ENCODE measurements around the gene NPLOC4.
"Not testable (repeated sequence)": the region's sequence is repeated elsewhere in the genome, so short reads cannot be mapped to it uniquely, and the experiment has no call there.

NPLOC4 gene

DNA sequence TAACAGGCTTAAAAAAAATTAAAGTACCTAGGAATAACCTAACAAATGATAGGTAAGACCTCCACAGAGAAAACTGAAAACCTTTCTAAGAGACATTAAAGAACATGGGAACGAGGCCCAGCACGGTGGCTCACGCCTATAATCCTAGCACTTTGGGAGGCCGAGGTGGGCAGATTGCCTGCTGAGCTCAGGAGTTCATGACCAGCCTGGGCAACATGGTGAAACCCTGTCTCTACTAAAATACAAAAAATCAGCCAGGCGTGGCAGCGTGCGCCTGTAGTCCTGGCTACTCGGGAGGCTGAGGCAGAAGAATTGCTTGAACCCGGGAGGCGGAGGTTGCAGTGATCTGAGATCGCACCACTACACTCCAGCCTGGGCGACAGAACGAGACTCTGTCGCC, 52.1 kb downstream of the NPLOC4 start:
- not testable (repeated sequence) for DNase-seq (ENCODE audit: low read depth in 2 of 2)

DNA sequence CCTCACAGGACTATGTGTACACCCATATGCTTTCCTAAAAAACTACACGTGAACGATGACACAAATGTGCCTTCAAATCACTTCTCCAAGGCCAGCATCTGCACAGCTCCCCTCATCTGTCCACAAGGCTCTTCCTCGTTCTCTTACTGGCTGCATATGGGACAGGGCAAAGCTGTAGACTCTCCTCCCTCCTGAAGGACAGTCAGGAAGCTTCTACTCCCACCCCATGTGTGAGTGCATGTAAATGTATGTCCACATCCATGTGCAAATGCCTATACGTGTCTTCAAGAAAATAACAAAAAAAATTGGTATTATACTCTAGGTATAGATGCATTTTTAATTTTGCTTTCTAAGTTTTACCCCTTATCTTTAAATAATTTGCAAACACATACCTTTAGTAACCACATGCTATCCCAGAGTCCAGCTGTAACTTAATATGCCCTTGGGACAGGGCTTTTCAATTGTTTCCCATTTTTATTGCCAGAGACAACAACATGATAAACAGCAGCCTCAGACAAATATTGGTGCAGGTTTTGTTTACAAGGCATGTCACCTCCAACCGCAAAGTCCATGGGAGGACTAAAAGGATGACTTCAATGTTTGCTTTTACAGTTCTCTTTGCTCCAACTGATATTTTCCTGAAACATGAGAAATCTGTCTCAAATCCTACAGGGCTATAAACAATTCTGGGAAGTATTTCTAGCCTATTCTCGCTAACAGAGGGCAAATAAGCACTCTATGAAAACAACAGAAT, 53.1 kb downstream of the NPLOC4 start:
- DNase-seq (ENCODE audit: low read depth in 2 of 2) = no peak

DNA sequence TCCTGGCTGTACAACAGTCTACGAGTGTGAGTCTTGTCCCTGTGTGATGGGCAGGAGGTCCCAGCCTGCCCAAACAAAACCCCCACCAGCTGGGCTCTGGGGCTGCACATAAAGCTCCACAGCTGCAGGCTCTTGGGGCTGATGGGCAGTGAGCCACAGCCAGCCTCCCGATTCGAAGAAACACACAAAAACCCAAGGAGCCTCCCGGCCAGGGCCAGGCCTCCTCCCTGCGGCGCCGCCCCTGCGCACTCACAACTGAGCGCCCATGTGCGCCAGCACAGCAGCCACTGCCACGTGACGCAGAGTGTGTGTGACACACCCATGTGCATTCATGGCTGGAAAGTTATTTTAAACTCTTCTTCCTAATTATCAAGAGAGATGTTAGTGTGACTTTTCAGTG, 54.2 kb downstream of the NPLOC4 start:
- no peak for DNase-seq (ENCODE audit: low read depth in 2 of 2)

DNA sequence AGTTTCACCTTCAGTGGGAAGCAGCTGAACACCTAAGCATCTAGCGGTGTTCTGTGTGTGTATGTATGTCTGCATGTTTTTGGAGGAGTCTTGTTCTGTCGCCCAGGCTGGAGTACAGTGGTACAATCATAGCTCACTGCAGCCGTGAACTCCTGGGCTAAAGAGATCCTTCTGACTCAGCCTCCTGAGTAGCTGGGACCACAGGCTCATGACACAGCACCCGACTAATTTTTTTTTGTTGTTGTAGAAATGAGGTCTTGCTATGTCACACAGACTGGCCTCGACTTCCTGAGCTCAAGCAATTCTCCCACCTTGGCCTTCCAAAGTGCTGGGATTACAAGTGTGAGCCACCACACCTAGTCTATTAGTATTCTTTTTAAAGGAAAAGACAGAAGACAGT, 54.6 kb downstream of the NPLOC4 start:
- DNase-seq (ENCODE audit: low read depth in 2 of 2) = no peak

DNA sequence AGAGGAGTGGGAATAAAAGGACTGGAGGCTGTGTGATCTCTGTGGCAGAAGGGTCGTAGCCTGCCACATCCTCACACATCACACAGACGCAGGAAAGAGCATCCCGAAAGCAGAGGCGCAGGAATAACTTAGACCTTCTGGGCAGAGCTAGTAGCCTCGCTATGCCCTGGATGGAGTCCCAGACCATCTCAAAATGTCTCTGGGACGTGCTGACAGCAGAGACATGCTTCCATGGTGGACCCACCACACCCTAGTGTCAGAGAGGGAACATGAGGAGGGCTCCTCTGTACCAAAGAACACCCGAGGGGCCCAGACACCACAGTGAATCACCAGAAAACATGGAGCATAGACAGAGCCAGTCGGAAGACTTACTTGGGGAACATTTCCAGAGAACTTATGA, 55.2 kb downstream of the NPLOC4 start:
- DNase-seq (ENCODE audit: low read depth in 2 of 2) = no peak

DNA sequence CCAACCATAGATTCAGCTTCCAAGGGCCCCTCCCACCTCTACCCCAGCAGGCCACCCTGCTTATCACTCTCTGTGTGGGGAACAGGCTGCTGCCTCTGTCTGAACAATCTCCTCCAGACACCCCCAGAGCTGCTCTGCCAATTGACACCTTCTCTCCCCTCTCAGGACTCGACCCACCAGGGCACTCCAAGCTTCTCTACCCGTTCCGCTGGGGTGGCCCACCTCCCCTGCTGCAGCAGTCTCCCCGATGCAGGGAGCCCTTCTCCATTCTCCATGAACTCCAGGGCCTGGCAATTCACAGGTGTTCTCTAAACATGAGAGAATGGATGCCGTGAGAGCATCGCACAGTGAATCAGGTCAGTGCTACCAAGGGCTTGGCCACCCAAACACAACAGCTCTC, 56.4 kb downstream of the NPLOC4 start:
- no peak for DNase-seq (ENCODE audit: low read depth in 2 of 2)

DNA sequence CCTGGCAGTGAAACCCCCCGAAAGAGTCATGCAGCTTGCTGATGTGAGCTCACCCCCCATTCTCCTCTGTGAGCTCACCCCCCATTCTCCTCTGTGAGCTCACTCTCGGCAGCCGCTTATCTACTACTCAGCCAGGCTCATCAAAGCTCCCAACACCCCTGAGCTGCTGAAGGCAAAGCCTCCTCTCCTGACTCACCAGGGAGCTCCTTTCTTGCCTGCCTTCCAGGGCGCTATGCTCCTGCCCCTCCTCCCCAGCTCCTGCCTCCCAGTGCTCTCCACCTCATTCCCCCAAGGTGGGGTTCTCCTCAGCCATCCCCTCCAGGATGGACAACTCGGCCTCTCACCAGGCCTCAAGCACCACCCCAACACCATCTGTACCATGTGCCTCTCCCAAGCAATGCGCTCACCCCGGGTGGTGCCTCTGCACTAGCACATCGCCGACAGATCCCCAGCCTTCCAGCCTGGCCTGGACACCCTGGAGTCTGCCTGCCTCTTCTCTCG, 57.0 kb downstream of the NPLOC4 start:
- no peak for DNase-seq (ENCODE audit: low read depth in 2 of 2)

DNA sequence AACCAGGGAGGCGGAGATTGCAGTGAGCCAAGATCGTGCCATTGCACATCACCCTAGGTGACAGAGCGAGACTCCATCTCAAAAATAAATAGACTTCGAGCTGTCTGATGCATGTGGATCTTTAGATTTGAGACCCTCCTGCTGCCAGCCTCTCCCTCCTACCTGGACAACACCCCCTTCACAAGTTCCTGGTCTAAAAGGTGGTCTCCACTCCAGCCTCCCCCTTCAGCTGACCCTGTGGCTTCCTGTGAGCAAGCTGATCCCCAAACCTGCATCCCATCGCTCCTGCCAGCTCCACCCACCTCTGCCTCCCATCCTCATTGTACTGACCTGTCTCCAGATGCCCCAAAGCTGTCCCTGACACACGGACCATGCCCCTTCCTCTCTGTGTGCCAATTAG, 57.6 kb downstream of the NPLOC4 start:
- DNase-seq (ENCODE audit: low read depth in 2 of 2) = no peak

DNA sequence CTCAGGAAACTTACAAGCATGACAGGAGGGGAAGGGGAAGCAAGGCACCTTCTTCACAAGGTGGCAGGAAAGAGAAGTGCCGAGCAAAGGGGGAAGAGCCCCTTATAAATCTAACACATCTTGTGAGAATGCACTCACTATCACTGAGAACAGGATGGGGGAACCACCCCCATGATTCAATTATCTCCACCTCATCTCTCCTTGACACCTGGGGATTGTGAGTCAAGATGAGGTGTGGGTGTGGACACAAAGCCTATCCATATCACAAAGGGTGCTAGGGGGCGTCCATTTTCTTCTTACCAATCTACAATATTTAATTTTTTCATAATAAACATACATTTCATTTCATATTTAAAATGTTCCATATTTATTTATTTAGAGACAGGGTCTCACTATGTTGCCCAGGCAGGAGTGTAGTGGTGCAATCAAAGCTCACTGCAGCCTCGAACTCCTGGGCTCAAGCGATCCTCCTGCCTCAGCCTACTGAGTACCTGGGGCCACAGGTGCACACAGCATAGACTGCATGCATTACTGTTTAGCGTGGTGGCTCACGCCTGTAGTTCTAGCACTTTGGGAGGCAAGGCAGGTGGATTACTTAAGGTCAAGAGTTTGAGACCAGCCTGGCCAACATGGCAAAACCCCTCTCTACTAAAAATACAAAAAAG, 58.2 kb downstream of the NPLOC4 start:
- no peak for DNase-seq (ENCODE audit: low read depth in 2 of 2)

DNA sequence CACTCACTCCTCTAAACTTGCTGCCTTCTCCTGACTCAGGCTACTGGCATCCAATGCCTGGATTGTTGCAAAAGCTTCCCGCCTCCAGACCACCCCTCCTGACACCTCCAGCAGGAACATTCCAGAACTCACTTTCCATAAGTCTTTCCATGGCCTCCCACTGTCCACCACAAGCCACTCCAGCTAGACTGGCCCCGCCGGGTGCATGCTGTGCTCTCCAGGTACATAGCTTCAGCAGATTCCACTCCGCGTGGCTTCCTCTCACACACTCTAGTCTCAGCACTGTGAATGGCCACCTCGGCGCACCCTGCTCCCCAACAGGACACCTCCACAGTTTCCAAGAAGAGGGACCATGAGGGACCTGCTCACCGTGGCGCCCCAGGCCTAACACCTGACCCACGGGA, 58.9 kb downstream of the NPLOC4 start:
- no peak for DNase-seq (ENCODE audit: low read depth in 2 of 2)

DNA sequence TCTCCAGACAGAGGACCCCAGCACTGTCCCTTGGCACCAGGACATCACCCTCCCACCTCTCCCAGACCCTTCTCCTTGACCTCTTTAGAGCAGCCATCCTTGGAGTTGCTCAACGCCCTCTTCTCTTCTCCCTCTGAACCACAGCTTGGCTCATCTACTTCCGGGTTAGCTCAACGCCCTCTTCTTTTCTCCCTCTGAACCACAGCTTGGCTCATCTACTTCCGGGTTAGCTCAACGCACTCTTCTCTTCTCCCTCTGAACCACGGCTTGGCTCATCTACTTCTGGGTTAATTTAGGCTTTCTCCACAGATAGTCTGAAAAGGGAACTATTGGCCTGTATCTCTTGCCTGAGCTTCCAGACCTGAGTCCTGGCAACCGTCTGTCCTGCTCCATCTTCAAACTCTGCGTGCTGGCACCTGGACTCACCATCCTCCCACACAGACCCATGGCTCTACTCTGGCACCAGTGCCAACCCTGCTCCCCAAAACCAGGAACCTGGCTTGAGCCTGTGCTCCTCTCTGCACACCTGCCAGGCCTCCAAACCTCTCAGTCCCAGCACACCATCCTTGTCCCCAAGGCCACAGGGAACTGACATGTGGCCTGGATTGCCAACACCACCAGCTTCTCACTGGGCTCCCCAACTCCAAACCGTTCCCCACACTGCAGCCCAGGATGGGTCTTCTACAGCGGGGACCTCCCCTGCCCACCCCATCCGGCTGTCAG, 59.5 kb downstream of the NPLOC4 start:
- DNase-seq (ENCODE audit: low read depth in 2 of 2) = no peak

DNA sequence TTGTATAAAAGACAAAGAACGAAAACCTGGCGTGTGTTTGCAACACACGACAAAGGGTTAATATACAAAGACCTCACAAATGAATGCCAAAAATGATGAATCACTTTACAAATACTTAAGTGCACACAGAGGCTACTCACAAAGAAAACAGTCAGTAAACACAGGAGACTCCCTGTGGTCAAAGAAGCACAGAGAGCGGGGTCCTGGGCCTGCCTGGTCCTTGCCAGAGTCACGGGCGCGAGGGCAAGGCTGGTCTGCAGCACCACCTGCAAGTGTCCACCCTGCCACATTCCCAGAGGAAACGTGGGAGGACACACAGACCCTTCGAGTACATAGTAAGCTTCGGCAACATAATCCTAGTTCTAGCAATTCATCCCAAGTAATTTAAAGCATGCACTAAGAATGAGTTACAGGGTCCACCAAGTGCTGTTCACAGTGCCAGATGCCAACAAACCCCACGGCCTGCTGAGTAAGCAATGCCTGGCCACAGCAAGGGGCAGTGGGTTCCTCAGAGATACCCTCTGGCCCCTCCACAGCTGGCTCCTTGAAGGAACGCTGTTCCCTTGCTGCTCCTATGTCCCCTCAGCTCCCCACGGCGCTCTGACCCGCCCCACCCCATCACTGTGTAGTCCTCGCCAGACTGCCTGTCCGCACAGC, 60.2 kb downstream of the NPLOC4 start:
- no peak for DNase-seq (ENCODE audit: low read depth in 2 of 2)

DNA sequence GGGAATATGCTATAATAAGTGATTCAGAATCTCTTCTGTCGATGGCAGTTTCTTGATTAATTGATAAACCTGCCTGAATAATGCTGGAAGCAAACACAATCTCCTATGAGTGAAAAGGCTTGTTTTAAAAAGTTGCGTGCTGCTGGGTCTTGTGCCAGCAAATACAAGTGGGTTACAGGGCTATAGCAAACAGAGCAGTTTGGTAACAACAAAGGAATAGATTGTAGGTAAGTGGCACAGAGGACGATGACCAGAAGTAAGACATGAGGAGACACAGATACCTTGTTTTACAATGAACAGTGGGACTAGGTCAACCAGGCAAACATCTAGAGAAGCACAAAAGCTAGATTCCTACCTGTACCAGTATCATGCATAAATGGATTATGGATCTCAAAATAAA, 61.1 kb downstream of the NPLOC4 start:
- no peak for DNase-seq (ENCODE audit: low read depth in 2 of 2)

DNA sequence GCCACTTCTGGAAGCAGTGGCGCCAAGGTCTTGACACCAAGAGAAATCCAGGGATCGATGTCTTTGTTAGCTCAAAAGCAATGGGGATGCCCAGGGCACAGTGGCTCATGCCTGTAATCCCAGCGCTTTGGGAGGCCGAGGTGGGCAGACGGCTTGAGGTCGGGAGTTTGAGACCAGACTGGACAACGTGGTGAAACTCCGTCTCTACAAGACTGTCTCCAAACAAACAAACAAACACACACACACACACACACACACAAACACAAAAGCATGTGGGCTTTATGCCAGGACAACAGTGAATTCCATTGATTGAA, 62.3 kb downstream of the NPLOC4 start:
- no peak for DNase-seq (ENCODE audit: low read depth in 2 of 2)

DNA sequence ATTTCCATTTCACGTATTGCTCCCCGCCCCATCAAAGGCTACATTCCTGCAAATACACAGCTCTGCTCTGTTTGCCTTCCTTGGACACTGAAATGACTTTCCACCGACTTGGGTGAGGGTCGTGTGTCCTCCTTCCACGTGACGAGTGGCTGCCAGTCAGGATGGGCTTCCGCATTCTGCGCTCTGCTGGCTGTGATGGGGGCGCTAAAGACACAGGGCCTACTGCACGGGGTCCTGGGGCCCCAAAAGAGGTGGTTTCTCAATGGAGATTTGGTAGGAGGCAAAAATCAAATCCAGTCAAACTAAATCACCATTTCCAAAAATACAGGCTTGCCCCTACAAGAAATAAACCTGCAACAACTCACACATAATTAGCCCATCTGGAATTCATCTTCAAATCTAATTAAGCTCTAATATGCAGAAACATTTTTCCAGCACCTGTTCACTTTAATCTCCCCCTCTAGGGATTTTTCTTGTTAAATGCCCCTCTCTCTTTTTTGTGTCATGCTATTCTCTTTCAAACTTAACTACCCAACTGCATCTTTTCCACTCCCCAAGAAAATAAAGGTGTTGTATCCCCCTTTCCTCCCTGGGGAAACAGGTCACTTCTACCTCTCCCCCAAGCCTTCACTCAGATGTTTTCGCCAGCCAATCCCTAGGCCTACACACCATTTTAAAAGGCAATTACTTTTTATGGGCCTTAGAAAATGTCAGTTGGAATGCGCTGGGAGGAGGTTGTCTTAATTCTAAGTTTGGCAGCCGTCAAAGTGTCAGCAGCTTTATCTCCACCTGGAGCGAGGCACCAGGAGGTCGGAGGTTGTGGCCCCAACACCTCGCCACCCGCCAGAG, 62.9 kb downstream of the NPLOC4 start:
- no peak for DNase-seq (ENCODE audit: low read depth in 2 of 2)

DNA sequence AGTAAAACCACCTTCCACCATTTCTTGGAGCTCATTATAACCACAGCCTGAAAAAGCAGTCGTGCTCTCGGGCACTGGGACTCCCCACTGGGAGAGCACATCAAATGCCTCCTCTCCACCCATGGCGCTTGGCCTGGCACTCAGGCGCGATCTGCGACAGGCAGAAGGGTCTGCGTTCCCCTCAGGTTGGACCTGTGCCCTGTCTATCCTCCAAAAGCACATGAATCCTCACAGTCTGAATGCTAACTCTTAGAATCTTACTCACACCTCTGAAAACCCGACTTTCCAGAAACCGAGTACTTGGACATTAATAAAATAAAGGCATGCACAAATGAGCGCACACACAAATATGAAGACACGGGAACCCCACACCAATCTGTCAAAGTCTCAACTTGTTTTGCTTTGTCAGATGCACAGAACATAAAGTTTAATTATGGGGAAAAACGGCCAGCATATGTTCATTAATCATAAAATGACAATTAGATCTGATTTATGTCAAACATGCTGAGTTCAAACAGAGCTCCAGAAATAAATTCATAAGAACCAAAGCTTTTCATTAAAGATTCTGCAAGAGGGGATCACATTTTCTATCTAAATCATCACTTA, 64.2 kb downstream of the NPLOC4 start:
- DNase-seq (ENCODE audit: low read depth in 2 of 2) = no peak

DNA sequence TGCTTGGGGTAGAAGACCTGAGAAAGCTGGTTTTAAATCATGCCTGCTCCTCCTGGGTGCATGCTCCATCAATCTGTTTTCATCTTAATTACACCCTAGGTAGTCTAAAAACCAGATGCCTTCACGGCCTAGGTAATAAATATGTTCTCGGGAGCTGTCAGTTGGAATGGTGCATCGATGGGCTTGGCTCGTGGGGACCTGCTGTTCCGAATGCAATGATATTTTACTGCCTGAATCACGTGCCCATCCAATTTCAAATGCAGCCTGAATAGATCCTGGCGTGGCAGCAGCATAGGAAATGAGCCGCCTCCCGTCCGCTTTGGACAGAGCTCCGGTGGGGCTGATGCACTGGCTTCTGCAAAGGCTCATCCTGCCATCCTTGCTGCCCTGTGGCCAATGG, 65.9 kb downstream of the NPLOC4 start:
- DNase-seq (ENCODE audit: low read depth in 2 of 2) = no peak

DNA sequence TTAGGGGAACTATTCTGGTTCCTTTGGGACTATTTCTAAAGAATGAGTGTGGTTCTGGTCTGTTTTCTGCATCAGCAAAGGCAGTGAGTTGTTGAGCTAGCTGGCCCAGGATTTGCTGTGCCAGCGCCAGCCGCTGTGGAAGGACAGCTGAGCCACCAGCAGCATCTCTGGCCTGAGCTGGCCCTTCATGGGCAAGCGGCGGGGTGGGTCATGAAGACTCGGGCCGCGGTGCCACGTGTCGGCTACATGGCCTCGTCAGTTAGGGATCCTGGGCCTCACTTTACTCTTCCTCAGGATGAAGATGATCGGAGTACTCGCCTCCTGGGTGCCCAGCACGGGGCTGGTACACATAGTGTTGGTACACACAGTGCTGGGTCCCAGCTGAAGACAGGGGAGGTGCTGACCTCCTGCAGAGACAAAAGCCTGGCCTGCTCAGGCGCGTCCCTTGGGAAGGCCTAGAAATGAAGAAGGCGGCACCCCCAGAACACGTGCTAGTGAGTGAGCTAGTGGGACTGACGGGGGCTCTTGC, 66.9 kb downstream of the NPLOC4 start:
- no peak for DNase-seq (ENCODE audit: low read depth in 2 of 2)

DNA sequence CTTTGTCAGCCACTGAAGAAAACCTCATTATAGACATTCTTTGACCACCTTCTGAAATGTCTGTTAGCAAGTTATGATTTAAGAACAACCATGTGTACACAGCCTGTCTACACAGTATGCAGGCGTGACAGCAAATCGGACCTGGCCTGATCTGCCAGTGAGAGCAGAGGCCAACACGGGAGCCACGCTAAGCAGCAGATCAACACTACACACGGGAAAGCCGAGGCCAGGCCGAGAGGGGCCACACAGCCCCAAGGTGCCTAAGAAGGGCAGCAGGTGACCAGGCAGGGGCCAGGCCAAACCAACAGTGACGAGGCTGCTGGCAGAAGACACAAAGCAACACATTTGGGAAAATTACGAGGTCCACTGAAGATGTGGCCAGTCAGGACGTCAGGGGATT, 68.5 kb downstream of the NPLOC4 start:
- DNase-seq (ENCODE audit: low read depth in 2 of 2) = no peak

DNA sequence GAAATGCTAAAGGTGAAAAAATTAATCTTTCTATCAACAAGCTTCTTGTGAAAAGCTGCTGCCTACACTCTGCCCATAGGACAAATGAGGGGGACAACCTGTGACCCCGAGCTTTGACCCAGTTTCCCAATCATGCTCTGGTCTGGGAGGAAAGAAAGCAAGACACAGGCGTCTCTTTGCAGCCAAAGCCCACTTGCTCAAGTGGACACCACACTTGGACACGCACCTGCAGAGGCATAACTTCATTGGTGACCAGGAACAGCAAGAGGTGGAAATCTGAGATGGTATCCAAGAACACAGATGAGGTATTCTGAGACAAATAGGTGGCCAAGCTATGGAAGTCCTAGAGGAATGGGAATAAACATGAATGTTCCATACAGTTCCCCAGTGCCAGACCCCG, 69.7 kb downstream of the NPLOC4 start:
- DNase-seq (ENCODE audit: low read depth in 2 of 2) = no peak
